GM12874 (cell line): Measurements from ENCODE around the gene FAM83B.

Experiments
- CTCF ChIP-seq: IDR thresholded peaks from 2 replicates; pipeline ENCODE4 v1.5.1; 2011; ENCODE audit warnings: low read depth, mild to moderate bottlenecking, control low read depth, low read length, moderate library complexity; ENCODE audit not compliant: insufficient read depth

FAM83B gene

DNA sequence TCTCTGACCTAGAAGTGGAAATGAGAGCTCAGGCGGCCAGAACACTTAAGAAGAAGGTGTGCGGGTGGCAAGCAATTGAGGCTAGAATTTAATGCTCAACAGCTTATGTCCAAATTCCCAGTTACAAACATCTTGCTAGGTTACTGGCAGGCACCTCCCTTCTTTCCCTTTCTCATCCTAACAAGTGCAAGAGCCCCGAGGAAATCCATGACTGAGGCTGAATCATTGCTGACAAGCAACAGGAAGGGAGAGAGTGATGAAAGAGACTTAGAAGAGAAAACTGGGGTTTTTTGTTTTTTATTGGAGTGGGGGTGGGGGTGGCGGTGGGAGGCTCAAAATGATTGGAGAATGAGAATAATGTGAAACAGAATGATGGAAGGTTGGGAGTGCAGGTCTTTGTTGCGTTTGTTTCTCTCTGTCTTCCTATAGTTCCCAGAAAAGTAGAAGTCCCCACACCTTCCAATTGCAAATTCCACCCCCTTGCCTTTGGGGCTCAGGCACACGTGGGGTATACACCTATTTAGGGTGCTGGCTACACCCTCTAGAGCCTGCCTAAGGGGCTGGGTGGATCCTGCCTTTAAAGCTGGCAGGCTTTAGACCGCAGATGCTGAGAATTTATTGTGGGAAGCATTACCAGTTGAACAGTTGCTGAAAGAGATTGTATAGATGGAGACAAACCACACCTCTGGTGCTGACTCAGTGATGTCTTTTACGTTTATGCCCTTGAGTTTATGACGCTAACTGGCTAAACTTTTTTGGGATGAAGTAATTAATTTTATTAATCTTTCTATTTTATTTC, 1.4 kb downstream of the FAM83B start:
- TF ChIP-seq CTCF: no peak

GRCh38 chr6:54850114-54850513, 3.5 kb downstream of the FAM83B start:
- TF ChIP-seq CTCF: no peak

DNA sequence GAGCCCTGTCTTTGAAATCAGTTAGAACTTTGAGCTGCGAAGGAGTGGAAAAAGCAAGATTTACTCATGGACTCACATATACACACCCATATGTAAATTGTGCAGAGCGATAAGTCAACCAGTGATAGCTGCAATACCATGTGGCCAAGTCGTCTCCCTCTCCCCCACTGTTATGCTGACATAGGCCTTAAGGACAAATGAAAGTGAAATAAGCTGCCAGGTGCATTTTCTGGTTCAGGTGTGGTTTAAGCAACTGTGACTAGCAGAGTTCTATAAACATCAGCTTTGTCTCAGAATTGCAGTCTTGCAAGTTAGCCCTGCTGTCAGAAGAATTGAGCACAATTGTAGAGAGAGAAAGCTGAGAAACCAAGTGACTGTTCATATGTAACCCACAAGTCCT, 9.6 kb downstream of the FAM83B start:
- no peak for TF ChIP-seq CTCF

- TF ChIP-seq CTCF: no peak
Observed at GRCh38 chr6:54860132-54860531, 13.6 kb downstream of the FAM83B start.

DNA sequence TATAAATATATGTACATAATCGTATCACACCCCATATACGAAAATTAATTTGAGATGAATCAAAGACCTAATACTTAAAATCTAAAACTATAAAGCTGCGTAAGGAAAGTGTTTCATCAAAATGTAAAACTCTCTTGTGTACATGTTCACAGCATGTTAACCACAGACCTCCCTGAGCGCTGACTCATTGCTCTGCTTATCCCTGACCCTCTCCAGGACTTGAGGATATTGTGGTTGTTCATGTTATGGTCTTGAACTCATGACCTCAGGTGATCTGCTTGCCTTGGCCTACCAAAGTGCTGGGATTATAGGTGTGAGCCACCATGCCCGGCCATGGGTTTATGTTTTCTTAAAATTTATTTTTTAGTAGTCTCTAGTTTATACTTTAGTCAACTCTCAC, 14.2 kb downstream of the FAM83B start:
- no peak for TF ChIP-seq CTCF

DNA sequence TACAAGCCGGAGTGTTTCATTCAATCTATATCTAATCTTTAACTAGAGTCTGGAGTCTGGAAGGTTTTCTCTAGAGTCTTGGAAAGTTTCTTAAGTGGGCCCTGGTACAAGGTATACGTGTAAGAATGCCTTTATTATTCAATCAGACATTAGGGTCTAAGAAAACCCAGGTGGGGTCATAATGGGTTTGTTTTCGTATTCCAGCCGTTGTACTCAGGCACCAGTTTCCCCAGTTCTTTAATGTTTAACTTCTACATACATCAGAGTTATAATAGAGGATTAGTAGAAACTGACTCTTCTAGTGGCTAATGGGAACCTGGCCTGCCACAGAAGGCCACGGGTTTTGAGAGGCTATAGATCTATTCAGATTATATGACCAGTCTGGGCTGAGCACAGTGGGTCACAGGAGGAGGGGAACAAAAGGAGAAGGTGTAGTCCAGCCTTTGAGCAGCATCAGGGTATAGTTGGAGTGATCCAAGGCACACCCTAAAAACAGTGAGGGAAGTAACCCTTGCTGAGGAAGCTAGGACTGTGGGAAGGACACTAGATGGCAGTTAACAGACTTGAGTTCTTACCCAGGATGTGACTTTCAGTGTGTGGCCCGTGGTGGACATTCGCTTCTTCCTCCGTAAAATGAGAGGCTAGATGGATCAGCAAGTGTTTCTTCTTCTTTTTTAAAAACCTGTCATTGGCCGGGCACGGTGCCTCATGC, 15.5 kb downstream of the FAM83B start:
- no peak for TF ChIP-seq CTCF

DNA sequence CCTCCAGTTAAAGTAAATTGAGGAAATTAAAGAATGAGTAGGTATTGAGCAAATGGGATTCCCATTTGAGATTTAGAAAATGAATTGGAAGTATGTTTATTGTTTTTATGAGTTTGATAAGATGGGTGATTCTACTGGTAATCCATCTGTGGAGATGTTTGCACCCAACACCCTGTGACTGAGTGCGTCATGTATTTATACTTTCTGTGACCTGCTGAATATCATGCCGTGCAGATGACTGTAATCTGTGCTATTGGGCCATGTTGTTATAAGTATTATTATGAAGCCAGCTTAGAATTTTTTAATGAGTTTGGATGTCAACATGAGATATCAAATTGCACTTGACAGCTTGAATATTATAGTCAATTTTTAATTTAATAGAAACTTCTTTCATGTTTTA, 17.7 kb downstream of the FAM83B start:
- no peak for TF ChIP-seq CTCF
